Anterior cingulate cortex (tissue), 58 donors: ENCODE measurements around the gene BCAS4.
"Not testable (repeated sequence)": the region's sequence is repeated elsewhere in the genome, so short reads cannot be mapped to it uniquely, and the experiment has no call there.

Experiments
- DNase-seq, 58 donors: peaks; one replicate each; lab custom pipeline; 2025; lab: John Stamatoyannopoulos, UW

Gene BCAS4, protein sequence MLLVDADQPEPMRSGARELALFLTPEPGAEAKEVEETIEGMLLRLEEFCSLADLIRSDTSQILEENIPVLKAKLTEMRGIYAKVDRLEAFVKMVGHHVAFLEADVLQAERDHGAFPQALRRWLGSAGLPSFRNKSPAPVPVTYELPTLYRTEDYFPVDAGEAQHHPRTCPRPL

DNA sequence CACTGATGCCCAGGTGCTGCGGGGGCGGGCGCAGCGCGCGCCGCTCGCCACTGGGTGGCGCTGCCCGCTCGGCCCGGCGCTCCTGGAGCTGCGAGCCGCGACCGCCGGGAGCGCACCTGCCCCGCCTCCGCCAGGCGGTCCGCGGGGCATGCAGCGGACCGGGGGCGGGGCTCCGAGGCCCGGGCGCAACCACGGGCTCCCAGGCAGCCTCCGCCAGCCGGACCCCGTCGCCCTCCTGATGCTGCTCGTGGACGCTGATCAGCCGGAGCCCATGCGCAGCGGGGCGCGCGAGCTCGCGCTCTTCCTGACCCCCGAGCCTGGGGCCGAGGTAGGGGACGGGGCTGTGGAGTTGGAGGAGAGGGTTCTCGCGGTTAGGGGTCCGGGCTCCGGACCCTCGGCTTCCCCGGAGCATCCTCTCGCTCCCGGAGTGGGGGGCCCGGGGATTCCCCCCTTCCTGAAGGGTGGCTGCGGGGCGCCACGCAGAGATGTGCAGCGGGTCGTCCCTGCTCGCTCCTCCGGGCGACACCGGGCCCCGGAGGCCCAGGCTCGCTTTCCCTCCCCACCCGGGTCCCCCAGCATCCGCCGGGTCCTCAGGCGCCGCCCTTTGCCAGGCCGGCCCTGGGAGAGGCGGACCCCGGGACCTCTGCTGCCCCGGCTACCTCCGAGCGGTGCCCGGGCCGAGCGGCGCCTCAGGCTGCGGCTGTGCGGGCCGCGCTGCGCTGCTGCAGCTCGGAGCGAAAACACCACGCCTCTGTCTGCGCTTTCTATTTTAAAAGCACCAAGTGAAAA, at the start of gene BCAS4:
Gene BCAS4, plus strand, starts transcription at position 216 of the 789 bp plus-strand sequence. Its CDS starts 23 bp downstream, at position 239.
- DNase-seq: peak in 51 of 58 donors; percentile 8 to 83 (median 55)

DNA sequence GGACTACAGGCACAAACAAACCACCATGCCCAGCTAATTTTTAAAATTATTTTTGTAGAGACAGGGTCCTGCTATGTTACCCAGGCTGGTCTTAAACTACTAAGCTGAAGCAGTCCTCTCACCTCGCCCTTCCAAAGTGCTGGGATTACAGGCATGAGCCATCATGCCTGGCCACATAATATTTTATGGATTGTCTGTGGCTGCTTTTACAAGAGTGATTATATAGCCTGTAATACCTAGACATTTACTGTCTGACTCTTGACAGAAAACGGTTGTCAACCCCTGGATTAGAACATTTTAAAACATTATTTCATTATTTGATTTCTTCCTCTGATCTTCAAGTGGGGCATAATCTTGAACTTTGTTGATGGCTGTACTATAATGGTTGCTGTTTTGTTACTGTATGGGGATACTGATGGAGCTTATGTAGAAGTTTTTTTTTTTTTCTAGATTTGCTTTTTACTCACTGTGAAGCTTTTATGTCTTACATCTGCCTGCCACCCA, 49.2 kb upstream of the BCAS4 start:
- no peak for DNase-seq

DNA sequence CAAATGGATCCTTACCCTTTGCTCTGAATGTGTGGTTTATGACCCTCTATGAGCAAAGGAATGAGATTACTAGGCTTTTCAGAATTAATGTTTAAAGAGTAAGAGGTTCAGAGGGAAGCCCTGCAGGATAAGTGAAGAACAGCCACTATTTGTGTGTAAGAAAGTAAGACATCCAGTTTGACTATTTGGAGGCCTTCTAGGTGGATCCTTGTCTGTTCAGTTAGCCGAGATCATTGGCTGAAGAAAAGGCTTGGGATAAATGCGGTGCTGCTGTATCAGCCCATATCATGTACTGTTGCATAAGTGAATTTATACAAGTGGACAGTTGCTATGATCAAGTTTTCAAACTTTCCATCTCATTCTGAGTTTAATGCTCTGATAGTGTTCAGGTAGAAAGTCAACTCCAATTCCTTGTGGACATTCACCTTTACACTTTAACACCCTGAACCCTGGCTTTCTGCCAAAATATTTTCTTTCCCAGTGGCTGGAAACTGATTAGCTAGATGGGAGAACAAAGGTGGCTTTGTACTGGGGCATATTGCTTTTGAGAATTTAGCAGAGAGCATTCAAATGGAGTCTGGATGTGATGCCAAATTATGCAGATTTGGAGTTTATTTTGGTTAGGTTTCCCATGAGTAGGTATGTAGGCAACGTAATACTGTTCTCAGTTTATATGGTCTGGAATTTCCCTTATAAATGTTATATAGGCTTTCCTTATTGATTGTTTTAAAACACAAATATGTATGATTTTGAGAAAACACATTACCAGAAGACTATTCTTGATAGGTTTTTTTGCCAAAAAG, 48.5 kb upstream of the BCAS4 start:
- no peak for DNase-seq

DNA sequence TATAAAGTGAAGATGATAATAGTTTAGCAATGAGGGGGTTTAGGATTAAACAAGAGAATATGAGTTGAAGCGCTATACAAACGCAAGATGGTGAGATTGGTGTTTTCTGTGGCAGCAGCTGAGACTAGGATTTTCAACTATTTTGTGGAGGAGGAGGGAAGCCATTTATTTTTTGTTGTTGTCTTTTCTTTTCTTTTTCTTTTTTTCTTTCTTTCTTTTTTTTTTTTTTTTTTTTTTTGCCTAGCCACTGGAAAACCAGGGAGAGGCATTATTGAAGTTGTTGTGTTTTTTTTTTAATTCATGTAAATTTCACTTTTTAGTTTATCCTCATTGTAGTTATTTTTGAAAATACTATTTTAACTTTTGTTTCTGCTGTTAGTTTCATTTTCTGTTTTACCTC, 47.6 kb upstream of the BCAS4 start:
- DNase-seq: no peak

DNA sequence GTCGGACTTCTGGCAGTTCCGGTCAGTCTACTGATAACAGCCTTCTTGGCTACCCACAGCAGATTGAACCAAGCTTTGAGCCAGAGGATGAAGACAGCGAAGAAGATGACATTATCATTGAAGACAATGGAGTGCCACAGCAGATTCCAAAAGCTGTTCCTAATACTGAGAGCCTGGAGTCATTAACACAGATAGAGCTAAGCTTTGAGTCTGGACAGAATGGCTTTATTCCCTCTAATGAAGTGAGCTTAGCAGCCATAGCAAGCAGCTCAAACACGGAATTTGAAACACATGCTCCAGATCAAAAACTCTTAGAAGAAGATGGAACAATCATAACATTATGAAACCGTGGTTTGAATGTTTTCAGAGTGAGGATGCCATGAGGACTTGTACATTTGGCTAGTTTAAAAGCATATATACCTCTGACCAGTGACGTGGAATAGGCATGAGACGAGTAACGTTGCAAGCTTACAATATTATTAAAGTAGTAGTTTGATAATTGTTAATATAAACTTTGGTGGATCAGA, 44.7 kb upstream of the BCAS4 start:
- DNase-seq: no peak

DNA sequence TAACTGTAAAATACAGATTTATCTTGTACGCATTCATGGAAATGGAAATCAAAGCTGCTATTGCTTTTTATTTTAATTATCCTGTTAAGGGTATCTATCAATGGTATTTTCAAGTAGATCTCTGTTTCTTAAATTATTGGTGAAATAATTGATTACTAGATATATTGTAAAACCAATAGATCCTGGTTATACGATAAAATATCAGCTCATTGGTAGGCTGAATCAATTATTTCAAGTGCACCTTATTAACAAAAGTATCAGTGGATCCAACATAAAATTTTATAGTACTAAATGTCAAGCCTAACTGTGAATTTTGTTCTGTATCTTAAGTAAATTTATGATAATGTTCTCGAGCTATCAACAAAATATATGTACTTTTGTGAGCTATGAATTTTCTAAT, 41.7 kb upstream of the BCAS4 start:
- no peak for DNase-seq

DNA sequence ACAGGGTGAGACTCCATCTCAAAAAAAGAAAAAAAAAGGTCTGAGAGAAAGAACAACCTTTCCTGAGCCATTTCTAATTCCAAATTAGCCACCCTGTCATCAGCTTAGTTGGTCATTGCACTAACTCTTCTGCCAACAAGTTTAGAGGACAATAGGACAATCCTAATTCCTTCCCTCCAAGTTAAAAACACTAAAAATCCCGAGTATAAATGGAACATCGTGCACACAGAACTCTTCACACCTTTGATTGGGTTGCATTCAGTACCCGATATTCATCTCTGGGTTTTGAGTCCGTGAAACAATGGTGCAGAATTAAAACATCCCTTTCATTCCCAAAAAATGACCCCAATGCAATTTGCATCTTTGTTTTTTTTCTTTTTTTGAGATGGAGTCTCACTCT, 40.4 kb upstream of the BCAS4 start:
- no peak for DNase-seq

DNA sequence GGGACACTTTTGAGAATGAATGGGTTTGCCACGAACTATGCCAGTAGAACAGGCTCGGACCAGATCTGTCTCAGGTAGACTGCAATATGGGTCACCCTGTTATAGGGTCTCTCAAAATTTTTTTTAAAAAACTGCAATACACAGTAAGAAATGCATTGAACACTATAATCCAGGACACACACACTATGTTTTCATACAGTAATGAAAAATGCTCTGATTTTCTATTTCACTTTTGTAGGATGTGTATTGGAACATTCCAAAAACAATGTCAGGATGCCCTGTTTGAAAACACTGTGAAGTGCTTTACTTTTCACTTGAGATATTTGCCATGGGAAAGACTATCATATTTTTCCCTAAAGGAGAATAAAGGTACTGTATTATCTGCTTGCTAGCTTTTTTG, 38.4 kb upstream of the BCAS4 start:
- DNase-seq: no peak

DNA sequence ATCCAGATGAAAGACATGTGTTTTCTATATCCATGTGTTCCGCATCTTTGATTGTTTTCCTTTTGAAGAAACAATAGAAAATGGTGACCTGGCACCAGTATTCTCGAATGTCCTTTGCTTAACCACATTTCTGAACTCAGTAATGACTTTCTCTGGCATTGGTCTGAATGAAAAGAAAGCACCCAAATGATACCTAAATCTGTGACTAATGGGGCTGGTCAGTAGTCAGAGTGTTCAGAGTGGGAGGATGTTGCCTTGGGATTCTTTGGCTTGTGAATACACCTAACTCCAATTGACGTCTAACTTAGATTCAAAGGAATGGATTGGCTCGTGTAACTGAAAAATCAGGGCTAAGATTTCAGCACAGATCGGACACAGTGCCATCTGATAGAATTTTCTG, 36.4 kb upstream of the BCAS4 start:
- no peak for DNase-seq

DNA sequence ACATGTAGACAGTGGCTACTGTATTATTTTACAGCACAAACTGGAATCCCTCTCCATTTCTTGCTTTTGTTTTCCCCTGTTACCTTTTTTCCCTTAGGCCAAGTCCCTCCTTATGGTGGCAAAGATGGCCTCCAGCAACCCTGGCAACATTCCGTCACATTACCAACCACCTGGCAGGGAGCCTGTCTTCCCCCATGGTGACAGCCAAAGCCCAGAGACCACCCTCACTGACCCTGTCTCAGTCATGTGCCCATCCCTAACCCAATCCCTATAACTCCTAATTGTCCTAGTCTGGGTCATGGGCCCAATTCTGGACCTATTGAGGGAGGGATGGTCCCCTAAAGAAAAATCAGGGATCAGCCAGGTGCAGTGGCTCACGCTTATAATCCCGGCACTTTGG, 35.9 kb upstream of the BCAS4 start:
- DNase-seq: no peak

DNA sequence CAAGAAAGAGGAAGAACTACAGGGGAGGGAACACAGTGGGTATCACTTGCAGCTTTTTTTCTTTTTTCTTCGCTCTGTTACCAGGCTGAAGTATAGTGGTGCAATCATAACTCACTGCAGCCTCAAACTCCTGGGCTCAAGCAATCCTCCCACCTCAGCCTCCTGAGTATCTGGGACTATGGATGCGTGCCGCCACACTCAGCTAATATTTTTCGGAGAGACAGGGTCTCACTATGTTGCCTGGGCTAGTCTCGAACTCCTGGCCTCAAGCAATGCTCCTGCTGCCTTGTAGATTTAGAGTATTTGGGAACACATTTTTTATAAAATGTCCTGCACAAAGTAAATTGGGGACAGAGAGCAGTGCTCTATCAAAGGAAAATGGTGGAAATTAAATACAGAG, 35.2 kb upstream of the BCAS4 start:
- no peak for DNase-seq

DNA sequence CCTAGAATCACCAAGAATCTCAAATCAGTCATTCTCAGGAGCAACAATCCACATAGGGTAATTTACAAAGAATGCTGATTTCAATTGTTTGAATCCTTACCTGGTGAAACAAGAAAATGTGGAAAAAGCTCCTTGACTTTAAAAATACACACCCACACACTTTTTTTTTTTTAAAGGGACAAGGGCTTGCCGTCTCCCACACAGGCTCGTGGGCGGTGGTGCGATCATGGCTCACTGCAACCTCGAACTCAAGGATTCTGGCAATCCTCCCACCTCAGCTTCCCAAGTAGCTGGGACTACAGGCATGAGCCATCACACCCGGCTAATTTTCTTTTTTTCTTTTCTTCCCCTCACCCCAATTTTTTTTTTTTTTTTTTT, 32.8 kb upstream of the BCAS4 start:
- peak in 1 of 58 donors; percentile 13 for DNase-seq

DNA sequence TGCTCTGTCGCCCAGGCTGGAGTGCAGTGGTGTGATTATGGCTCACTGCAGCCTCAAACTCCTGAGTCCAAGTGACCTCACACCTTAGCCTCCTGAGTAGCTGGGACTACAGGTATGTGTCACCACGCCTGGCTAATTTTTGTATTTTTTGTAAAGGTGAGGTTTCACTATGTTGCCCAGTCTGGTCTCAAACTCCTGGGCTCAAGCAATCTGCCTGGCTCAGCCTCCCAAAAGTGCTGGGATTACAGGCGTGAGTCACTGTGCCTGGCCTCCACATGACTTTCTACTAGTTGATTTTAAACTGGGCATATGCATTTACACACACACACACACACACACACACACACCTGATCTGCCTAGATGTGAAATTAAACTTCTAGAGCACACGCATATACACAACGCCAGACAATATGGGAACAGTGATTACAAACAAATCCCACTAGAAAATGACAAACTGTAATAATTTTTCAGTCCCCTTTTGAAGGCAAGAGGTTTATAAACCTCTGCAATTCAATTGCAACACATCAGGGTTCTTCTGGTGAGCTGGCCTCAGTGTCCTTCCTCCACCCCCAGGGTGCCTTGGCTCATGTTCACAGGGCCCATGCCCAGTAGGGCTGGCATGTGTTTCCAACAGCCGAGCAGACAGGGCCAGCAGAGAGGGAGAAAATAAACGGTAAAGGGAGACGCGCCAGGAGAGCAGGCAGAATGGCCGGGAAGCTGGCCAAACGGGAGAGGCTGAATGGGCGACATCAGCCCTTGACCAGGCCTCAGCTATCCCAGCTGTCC, 32.2 kb upstream of the BCAS4 start:
- peak in 57 of 58 donors; percentile 4 to 84 (median 64) for DNase-seq

DNA sequence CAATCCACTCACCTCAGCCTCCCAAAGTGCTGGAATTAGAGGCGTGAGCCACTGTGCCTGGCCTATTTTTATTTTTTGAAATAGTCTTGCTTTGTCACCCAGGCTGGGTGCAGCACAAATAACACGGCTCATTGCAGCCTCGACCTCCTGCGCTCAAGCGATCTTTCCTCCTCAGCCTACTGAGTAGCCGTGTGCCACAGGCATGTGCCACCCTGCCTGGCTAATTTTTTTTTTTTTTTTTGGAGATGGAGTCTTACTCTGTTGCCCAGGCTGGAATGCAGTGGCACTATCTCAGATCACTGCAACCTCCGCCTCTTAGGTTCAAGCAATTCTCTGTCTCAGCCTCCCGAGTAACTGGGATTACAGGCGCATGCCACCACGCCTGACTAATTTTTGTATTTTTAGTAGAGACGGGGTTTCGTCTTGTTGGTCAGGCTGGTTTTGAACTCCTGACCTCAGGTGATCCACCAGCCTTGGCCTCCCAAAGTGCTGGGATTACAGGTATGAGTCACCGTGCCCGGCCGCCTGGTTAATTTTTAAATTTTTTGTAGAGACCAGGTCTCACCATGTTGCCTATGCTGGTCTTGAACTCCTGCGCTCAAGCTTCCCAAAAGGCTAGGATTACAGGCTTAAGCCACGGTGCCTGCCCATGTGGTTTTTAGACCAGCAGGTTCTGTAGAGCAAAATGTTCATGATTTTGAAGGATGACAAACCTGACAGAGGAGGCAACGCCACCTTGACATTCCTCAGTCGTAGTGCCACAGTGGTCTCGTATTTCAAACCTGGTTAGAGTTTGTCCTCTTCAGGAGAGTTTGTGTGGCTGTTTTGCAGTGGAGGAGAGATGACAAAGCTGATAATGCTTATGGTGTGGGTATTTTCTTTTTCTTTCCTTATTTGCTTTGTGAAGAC, 31.1 kb upstream of the BCAS4 start:
- not testable (repeated sequence) for DNase-seq

DNA sequence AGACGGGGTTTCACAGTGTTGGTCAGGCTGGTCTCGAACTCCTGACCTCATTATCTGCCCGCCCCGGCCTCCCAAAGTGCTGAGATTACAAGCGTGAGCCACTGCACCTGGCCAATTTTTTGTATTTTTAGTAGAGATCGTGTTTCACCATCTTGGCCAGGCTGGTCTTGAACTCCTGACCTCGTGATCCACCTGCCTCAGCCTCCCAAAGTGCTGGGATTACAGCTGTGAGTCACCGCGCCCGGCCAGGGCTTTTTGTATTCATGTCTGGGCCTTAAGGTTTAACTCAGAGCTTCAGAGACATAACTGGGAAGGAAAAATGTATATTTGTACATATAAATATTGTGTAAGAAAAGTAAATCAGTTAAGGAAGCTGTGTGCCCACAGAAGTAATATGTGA, 29.6 kb upstream of the BCAS4 start:
- not testable (repeated sequence) for DNase-seq

DNA sequence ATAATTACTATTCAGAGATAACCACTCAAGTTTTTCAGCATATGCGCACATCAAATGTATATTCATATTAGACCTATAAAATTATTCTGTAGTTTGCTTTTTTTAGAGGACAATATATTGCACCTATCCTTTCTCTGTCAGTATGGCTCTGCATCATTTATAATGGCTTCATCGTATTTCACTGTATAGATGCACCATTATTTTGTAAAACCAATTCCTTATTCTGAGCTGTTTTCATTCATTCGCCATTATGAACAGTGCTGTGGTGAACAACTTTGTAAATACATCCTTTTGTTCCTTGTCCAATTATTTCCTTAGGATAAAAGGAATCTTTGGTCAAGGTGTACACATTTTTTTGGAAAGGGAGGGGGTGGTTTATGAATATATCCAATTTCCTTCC, 29.2 kb upstream of the BCAS4 start:
- no peak for DNase-seq

DNA sequence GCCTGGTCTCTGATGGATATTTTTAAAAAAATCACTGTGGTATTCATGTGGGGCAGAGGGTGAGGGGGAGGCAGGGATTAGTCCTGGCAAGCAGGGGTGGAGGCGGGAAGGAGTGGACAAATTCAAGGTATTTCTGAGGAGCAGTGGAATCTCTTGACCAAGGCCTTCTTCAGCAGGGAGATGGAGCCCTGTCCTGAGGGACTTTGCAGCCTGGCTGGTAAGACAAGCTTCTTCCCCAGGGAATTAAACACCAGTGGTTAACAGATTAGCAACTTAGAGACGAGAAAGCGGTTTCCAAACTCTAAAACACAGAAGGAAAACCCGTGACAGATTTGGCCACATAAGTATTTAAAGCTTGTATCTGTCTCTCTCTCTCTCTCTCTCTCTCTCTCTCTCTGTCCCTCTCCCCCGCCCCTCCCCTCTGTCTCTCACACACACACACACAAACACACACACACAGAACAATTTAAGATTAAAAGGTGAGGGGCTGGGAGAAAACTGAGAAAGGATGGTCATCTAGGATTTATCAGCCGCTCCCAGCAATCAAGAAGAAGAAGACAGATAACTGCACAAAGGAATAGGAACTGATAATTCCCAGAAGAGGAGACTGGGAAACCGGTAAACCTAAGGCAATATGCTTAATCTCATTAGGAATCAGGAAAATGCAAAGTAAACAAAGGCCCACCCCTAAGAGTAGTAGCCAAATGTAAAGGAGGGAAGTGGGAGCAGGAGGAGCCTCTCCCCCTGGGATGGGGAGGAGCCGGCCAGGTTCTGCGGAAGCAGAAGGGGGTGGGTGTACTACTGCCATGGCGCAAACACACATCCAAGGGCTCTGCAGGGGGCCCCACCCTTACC, 27.7 kb upstream of the BCAS4 start:
- not testable (repeated sequence) for DNase-seq

DNA sequence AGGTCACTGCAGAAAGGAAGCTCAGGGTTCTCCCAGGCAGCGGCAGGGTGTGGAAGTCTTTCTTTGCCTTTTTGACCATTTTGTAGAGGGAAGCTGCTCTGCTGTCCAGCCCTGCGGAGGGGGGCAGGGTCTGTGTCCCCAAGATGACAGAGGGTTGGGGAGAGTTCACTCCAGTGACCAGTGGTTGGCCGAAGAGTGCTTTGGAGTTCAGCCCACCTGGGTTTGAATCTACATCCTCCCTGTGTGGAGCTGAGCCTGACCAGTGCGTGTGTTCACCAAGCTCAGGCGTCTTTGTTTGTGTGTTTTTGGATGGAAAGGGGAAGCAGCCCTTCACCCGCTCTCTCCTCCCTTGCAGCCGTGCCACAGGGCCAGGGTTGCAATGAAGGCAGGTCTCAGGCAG, 25.9 kb upstream of the BCAS4 start:
- not testable (repeated sequence) for DNase-seq
